CD4-positive, alpha-beta T cell treated with Interleukin-17A for 1 hour (primary cell): Measurements from ENCODE around the gene NHLRC1.

Source experiments
- DNase-seq: peaks from one replicate; pipeline ENCODE4 v3.0.0-alpha.2; 2020

NHLRC1 gene

DNA sequence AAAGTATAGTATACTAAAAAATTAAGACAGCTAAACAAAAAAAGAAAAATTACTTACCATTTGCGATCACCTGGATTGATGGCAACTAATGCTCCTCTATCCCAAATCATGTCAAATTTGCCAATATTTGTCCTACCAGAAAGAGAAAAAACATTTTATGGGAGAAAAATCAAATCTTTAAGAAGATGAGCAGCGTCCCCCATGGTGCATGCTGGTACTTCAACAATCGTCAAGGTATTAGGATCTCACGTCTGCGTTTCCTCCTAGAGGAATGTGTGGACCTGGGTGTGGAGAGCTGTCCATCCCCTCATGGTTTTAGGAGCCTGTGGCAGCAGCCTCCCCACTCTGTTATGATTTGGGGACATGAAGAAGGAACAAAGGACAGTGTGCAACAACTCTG, 16.4 kb upstream of the NHLRC1 start:
- no peak for DNase-seq

DNA sequence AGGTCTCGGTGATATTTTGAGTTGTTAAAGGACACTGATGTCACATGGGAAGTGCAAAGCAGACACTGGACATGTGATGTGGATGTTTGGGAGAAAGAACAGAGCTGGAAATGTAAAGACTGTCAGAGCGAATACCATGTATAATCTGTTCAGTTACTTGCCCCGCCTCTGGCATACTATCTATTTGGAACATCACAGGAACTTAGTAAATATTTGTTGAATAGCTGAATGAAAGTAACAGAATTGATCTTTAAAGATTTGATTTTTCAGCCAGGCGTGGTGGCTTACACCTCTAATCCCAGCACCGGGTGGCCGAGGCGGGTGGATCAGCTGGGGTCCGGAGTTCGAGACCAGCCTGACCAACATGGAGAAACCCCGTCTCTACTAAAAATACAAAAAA, 13.8 kb upstream of the NHLRC1 start:
- DNase-seq: no peak

DNA sequence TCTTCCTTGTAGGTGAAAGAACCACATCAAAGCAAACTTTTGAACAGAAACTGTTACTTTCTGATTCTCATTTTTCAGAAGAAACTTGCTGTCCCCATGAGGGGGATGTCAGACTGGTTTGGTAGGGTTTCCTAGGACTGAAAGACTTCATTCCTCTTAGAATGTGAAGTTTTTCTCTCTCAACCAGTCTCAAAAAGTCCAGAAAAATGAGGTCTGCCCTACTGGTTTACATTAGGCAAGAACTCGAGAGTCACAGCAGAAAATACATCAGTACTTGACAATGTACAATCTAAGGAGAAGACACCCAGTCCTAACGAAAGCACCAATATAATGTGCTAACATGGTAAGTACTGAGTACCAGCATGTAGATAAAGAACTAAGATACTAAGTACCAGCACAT, 12.7 kb upstream of the NHLRC1 start:
- no peak for DNase-seq

DNA sequence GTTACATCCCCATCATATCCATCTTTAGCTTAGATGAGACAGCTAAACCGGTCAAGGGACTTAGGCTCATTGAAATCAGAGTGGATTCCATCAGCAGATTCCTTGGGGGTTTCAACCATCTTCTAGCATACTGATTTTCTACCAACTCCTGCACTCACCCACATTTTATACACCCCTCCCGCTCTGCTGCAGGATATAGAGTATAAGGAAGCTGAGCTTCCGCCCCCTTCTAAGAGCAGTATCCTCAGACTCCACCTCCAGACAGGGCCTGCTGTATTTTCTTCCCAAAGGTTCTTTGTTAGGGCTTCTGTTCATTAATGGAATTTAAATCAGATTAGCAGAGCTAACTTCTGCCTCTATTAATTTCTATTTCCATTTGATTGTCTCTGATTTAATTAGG, 9.9 kb upstream of the NHLRC1 start:
- DNase-seq: no peak

DNA sequence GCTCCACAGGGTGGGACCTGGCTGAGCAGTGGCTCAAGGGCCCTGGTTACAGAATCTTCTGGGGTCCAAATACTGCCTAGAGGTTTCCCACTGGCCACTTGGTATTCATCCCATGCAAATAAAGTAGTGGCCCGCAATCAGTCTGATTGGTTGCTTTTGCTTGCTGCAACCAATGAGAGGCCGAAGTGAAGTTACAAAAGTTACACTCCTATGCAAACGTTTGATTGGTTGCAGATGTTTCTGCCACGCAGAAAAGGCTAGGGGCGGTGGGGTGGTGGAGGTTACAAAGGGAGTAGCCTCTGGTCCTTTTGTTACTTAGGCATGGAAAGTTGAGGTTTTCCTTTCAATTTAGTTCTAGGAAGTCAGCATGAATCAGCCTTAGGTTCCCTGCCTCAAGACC, 3.6 kb upstream of the NHLRC1 start:
- DNase-seq: no peak

DNA sequence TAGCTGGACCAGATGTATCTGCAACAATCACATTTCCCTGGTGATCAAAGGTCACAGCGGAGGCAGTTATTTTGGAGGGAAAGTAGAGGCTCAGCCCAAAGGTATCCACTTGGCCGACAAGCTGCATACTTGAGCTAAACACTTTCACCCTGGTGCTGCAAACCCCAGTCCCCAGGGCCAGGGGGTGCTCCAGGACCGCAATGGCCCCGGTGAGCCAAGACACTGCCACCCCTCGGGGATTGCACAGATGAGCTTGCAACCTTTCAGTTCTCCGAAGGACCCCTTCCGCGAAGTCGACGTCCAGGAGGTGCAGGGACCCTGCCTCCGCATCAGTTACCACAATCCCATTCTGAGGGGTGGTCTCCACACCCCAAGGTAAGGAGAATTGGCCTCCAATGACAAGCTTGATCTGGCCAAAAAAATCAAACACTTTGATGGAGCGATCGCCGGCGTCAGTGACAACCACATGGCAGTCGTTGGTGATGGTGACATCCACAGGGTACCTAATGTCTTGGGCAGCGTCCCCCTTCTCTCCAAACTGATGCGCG, 823 bp downstream of the NHLRC1 start:
- DNase-seq: no peak

DNA sequence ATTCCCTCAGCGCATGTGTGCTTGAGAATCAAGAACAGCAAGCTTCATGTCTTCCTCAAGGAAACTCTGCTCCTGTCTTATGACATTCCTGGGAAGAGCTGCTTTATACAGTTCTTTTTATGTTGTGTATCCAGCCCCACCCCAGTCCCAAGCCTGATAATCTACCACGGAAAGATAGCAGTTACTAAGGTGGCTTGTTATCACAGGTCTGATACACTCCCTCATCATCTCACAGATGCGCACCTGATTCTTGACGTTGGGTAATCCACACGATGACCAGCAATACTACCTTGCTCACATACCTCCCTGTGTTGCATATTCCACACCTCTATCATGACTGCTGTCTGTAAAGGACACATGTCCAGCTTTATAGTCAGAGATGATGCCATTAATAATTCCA, 3.2 kb downstream of the NHLRC1 start:
- no peak for DNase-seq

DNA sequence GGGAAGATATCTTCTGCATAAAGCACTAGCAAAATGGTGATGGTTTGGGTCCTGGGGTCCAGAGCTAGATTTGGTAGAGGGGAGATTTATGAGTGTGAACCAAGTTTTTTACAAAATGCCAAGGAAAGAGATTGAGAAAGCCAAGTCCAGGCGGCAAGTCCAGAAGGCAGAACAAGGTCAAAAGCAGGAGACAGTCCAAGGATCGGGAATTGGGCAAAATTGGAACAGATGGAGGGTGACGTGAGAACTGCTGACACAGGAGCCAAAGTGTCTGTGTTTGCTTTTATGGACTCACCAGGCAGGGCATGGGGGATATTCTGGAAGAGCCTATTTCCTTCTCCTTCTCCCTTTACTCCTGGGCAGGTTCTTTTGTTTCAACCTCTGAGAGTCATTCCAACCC, 4.1 kb downstream of the NHLRC1 start:
- no peak for DNase-seq

DNA sequence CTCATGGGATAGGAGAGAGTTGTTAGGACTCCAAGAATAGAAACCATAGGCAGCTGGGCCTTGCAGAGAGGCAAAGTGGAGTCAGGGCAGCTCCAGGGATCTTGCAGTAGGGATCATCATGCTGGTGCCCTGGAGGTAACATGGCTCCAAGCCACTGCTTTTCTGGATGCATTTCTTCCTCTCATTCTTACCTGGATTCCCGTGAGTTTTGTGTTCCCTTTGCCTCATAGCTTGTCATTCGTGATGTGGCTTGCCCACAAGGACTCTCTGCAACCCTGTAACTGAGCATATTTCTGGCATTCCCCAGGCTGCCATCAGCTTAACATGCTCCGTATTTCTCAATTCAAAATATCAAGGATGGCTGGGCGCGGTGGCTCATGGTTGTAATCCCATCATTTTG, 5.3 kb downstream of the NHLRC1 start:
- no peak for DNase-seq

DNA sequence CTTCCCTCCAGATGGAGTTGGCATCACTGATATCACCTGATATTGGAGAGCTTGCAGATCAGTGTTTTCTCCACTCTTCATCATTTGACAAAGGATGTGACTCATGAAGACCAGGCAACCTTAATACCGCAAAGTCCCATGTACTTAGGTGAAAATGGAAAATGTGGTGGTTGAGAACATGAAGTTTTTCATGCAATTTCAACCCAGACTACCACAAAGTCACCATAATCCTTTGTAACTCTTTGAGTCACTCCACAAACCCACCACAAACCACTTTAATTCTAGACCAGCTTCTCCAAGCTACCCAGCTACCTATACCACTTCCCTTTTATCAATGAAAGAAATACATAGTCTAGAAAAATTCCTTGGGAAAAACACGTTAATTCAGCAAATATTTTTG, 7.1 kb downstream of the NHLRC1 start:
- DNase-seq: no peak

DNA sequence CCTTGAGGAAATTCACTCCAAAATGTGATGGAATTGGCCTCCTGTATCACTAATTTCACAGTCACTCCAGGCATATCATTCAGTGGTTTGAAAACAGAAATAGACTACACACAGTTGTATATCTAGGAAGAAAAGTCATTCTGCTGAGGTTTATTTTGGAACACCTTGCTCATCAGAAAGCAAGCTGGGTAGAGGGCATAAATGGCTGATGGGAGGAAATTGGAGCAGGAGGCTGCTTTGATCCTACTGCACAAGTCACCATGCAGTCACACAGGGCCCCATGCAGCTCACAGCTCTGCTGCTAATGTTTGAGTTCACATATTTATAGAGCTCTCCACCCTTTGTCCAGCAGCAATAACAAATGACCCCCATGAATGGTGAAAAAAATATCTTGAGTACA, 12.3 kb downstream of the NHLRC1 start:
- DNase-seq: no peak

DNA sequence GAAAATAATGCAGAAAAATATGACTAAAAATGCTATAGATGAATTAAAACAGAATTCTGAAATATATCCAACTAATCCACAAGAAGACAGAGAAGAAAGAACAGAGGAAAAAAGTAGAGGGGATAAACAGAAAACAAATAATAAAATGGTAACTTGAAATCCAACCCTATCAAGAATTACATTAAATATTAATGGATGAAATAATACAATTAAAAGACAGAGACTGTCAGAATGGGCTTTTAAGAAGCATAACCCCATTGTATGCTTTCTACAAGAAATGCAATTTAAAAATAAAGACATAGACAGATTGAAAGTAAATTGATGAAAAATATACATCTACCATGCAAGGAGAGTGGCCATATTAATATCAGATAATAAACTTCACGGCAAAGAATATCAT, 15.4 kb downstream of the NHLRC1 start:
- no peak for DNase-seq

DNA sequence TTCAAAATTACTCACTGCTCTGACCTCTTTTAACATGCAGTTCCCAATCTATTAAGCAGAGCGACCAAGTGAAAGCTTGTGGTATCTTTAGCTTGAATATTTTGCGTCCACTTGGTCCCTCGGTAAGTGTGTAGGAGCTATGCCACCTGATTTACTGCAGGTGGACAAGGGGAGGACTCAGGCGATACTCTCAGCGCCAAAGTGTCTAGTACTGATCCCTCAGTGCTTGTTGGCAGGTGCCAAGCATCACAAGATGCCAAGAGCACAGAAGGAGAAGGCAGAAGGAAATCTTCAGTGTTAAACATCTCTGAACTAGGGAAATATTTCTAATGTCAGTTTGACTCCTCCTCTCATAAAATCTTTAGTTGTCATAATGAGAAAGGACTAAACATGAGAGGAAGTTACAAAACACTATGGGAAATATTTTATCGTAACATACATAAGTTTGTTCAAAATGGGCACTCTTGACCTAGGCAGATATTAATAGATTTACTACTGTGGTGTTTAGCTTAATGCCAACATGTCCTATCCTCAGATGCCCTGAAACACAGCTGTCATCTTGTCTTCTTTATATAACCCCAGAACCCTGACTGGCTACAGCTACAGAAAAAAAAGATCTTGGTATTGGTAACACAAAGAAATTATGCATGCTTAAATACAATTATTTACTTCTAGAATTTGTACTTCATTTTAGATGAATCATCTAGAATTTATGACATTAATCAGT, 19.5 kb downstream of the NHLRC1 start:
- DNase-seq: no peak

DNA sequence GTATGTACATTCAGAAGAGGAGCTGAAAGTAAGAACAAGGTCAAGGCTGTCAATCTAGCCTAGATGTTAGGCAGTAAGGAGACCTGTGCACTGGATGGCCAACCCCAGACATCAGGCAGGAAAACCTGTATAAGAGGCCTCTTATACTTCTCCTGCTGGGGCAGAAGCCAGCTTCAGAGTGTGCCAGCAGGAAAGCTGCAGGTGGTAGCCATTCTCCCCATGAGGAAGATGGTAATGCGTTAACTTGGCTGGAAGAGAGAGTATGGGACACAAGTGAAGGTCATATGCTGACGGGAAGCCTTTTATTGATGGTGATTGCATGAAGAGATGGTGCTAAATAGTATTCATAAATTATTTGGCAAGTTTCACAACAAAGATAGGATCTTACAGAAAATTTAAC, 20.6 kb downstream of the NHLRC1 start:
- DNase-seq: no peak

DNA sequence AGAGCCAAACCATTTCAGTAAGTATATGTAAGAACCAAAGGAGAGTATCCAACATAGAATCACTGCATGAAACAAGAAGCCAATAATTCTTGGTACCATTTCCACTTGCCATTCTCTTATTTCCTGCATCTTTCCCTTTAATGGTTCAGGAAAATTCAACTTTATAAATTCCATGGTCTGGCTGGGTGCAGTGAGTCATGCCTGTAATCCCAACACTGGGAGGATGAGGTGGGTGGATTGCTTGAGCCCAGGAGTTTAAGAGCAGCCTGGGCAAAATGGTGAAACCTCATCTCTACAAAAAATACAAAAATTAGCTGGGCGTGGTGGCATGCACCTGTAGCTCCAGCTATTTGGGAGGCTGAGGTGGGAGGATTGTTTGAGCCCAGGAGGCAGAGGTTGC, 21.2 kb downstream of the NHLRC1 start:
- DNase-seq: no peak

DNA sequence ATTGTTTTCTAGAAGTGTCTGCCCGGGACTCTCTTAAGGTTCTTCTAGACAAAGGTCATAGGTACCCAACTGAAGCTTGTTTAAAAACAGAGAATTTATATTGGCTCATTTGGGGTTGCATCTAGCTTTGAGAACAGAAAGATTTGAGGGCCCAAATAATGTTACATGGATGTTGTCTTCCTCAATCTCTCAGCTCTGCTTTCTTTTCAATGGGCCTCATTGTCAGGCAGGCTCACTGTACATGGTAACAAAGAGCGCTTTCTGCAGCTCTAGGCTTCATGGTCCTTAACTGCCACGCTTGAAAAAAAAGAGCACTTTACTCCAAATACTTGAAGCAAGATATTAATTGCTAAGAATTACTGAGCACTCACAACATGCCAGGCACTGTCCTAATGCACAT, 22.2 kb downstream of the NHLRC1 start:
- DNase-seq: no peak

DNA sequence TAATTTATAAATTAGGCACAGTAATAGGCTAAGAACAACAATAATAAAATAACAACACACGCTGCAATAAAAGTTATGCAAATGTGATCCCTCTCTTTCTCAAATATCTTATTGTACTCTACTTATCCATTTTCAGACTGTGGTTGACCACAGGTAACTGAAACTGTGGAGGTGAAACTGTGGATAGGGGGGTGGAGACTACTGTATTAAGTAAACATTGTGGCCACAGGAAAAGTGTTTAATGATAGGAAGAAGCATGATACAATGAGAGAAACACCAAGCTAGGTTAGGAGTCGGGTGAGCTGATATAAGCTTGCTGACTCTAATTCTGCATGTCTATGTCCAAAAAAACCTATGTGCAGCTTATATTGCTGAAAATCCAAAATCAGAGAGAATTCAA, 23.0 kb downstream of the NHLRC1 start:
- DNase-seq: no peak

DNA sequence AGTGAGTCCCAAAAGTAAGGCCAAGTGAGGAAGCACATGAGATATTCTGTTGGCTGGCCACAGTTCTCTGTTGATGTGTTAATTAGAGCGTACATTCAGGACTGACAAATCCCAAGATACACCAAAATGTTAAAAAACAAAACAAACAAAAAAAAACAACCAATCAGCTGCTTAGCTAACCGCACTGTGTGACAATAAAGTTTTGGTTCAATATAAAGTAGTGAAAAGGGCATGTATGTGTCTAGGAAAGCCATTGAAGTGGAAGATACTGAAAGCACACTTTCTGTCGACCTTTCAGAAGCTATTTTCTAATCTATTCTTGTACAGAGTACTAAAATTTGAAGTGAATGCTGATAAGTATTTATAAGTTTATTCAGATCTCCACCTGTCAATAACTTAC, 26.1 kb downstream of the NHLRC1 start:
- DNase-seq: no peak

DNA sequence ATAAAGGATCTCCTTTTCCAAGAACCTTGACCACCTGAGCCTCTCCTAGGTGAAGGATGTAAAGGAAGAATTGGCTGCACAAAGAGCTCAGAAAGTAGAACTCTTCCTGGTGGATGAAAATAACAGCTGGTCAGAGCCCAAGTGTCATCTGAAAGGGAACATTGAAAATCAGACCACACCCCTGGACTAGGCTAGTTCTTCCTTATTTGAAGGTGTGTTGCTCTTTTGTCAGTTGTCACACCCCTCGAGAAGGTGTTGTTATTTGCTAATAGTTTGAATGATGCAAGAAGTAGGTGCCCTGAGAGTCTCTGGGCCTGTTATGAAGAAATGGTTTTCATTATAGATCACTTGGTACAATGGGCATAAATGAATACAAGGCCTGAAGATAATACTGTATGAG, 31.1 kb downstream of the NHLRC1 start:
- no peak for DNase-seq

DNA sequence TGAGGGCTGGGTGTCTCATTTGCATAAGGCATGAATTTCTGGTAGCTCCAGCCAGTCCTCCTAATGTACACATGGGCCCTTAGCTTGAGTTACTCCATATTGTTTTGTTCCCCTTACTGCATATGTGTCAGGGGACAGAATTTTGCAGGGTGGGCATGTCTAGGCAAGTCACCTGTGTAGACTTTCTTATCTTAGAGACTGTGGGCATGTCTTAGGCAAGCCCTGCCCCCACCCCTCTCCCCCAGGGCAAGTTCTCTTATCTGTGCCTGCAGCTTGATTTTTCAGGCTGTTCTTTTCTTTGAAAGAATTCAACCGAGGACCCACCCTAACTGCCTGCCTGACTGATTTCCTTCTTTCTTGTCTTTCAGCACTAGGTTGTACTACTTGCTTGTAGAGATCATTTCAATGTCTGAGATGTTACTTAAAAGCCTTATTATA, 32.1 kb downstream of the NHLRC1 start:
- DNase-seq: no peak

DNA sequence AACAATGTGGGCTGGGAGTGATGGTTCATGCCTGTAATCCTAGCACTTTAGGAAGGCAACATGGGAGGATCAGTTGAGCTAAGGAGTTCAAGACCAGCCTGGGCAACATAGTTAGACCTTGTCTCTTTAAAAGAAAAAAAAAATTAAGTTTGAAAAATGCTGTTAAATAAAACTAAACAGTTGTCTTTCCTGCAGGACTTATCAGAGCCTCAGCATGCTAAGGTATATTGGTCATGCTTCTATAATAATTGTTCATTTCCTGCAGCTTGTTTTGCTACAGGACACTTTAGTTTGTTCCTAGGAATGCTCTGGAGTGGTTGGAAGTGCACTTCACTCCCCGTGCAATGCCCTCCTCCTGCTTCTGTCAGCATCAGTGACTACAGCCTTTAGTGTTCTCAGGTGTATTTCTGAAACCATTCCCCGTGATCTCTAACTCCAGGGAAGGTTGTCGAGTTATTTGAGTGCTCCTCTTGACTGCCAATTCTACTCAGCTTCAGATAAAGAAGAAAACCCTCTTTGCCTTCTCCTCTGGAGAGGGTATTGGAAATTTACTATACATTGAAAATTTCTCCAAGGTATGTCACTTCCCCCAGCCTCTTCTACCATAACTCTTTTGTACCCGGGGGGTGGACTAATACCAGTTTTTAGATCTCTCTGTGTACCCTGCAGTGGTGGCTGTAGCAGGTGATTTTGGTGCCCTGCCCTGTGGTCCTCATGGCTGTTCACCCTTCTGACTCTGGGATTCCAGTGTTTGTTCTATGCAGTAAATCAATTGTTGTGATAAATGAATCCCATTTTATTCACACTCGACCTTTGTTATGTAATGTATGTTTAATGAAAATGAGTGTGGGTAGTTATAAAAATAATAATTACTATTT, 33.8 kb downstream of the NHLRC1 start:
- no peak for DNase-seq

DNA sequence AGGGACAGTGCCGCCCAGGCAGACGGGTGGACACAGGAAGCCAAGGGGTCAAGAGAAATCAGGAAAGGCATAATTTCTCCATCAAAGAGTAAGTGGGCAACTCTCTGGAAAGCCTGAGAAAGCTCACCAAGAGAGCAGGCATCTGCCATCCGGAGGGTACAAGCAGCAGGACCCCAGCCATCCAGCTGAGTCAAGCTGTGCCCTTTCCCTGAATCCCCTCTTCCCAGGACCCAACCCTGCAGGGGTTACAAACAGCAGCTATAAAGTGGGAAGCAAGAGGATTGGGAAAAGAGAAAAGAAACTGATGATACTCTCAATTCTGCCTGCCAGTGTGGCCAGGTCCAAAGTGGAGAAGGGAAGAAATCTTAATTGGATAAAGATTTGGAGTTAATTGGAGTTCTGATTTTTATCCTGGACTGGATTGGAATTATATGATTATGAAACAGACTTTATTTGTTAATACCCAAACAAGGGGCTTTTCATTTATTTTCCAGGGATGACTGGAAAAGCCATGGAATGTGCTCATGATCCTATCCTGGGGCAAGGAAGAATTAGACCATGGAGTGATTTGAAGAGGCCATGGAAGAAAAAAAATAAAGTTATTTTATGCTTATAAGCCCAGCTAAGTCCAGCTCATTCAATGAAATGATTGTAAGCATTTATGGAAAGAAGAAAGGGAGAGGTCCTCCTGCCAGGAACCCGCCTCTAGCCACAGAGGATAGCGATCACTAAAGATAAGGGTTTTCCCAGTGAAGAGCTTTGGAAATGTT, 34.9 kb downstream of the NHLRC1 start:
- DNase-seq: no peak

DNA sequence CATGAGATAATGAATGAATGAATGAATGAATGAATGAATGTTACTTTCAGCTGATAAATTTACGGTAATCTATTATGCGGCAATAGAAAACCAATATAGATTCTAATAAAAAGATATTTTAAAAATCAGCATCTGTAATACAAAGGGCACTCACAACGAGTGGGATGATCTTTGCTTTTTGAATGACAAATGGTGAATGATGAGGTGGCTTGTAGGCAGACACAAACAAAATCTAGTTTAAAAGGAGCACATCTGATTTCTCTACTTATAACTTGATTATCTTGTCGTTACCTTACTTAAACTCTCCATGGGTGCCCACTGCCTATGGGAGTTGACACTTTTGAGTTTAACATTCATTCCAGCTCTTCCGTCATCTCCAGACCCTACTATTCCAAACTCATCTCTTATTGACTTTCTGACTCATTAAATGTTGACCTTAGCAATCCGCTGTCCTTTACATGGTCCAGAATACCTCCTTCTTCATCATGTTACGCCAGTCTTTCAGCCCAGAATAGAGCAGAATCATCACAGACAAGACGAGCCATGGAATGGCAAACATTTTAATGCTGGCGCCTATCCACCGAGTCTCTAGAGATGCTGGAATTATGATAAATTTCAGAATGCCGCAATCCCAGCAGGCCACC, 41.3 kb downstream of the NHLRC1 start:
- no peak for DNase-seq
